Thyroid gland (tissue), 4 donors: Measurements from ENCODE around the gene TFRC. TPM values are rescaled to one million over a fixed set of nuclear protein-coding genes. Genes with fewer than 3 reads are reported as not detected.

ENCODE experiments used
- DNase-seq, 2 donors: peaks; one replicate each; pipeline ENCODE4 v3.0.0-alpha.2; 2019
- H3K27ac ChIP-seq, 3 donors: fragments of 200-600 bp; sonication (generic); 1 replicate in 2 of 3; 2 replicates in 1 of 3; pipeline ENCODE4 v1.5.1; 2016 to 2019; ENCODE audit warnings: mild to moderate bottlenecking in 1 of 3, moderate library complexity in 1 of 3
- H3K27me3 ChIP-seq: fragments of 200-600 bp; sonication (generic); one replicate; pipeline ENCODE4 v1.5.1; 2019
- H3K36me3 ChIP-seq, 2 donors: fragments of 200-600 bp; sonication (generic); one replicate each; pipeline ENCODE4 v1.5.1; 2016 to 2019
- H3K4me1 ChIP-seq, 2 donors: fragments of 200-600 bp; sonication (generic); one replicate each; pipeline ENCODE4 v1.5.1; 2017 to 2019
- H3K4me3 ChIP-seq, 3 donors: fragments of 200-600 bp; sonication (generic); replicated peaks in 1 of 3; 1 replicate in 2 of 3; 2 replicates in 1 of 3; pipeline ENCODE4 v1.5.1; 2016; ENCODE audit warnings: mild to moderate bottlenecking in 1 of 3
- H3K9me3 ChIP-seq: fragments of 200-600 bp; sonication (generic); one replicate; pipeline ENCODE4 v1.5.1; 2017
- CTCF ChIP-seq, 6 experiments: fragments of 200-600 bp in 3 of 6; fragments of 450-650 bp in 3 of 6; sonication (generic) in 3 of 6; IDR thresholded peaks; one replicate each; pipeline ENCODE4 v1.5.1; 2016 to 2019; ENCODE audit warnings: antibody characterized with exemption in 6 of 6, mild to moderate bottlenecking in 2 of 6, inconsistent platforms in 1 of 6, moderate library complexity in 1 of 6
- POLR2A ChIP-seq, 2 donors: fragments of 450-650 bp; IDR thresholded peaks; one replicate each; pipeline ENCODE4 v1.6.1; 2017; ENCODE audit warnings: antibody characterized with exemption in 2 of 2, mild to moderate bottlenecking in 2 of 2, moderate library complexity in 1 of 2
- WGBS, 2 donors: methylation state at CpG; one replicate each; pipeline ENCODE4 v1.1.5; 2017; 5-methylcytosine and 5-hydroxymethylcytosine counted together
- intact Hi-C: fragments of 100-400 bp; cut with DNase I; formaldehyde crosslinking; loops from one replicate; pipeline ENCODE4 v1.15.1; 2023
- total RNA-seq, 4 donors: library from RNA; depleted of rRNA; stranded (reverse); fragments of >200 nt; gene quantifications; one replicate each; pipeline ENCODE4 v1.2.3, GENCODE V29; 2016

The TFRC gene
- total RNA-seq, 4 donors from 2014 or later = 40.7 to 115 (median 69.8) TPM

- intact Hi-C loops = no loop called here
- peaks cover 62 to 67% of the 10 kb centered on the region in 2 donors for H3K36me3 ChIP-seq
- no peak for DNase-seq
- no peaks in the 10 kb centered on the region for H3K27me3 ChIP-seq
- no peaks in the 10 kb centered on the region for H3K4me1 ChIP-seq
- no peak overlapping the region for H3K4me3 ChIP-seq
- TF ChIP-seq POLR2A (IDR thresholded peaks at IDR 0.05) (no peak), CTCF (IDR thresholded peaks at IDR 0.05) (no peak)
- 77% methylated on average over 3 of the region's 3 CpGs for WGBS, 2 donors
- H3K27ac ChIP-seq = no peak overlapping the region
- no peaks in the 10 kb centered on the region for H3K9me3 ChIP-seq
Observed at GRCh38 chr3:196067439-196067838, 14.5 kb downstream of the TFRC start.

- intact Hi-C loops = no loop called here
- no peak overlapping the region for H3K27ac ChIP-seq
- no peak overlapping the region for H3K4me3 ChIP-seq
- no peaks in the 10 kb centered on the region for H3K4me1 ChIP-seq
- TF ChIP-seq CTCF (IDR thresholded peaks at IDR 0.05) = no peak
- TF ChIP-seq POLR2A (IDR thresholded peaks at IDR 0.05) = no peak
- WGBS, 2 donors = 96 to 97% methylated on average over 1 of the region's 1 CpG
- DNase-seq = no peak
- peaks cover 60 to 78% of the 10 kb centered on the region in 2 donors for H3K36me3 ChIP-seq
- H3K27me3 ChIP-seq = no peaks in the 10 kb centered on the region
- no peaks in the 10 kb centered on the region for H3K9me3 ChIP-seq
Observed at GRCh38 chr3:196063971-196064370, 17.9 kb downstream of the TFRC start.

GRCh38 chr3:196063456-196063855 lies 18.4 kb downstream of the TFRC start:
- Histone ChIP-seq H3K36me3 (peaks cover 60 to 81% of the 10 kb centered on the region in 2 donors), H3K27ac (no peak overlapping the region), H3K4me3 (no peak overlapping the region), H3K27me3 (no peaks in the 10 kb centered on the region), H3K4me1 (no peaks in the 10 kb centered on the region), H3K9me3 (no peaks in the 10 kb centered on the region)
- intact Hi-C loops = no loop called here
- no peak for DNase-seq
- TF ChIP-seq POLR2A (IDR thresholded peaks at IDR 0.05) (no peak), CTCF (IDR thresholded peaks at IDR 0.05) (no peak)
- WGBS, 2 donors = 91 to 93% methylated on average over 6 of the region's 6 CpGs

GRCh38 chr3:196063049-196063448 lies 18.8 kb downstream of the TFRC start:
- intact Hi-C loops = no loop called here
- Histone ChIP-seq H3K36me3 (peaks cover 62 to 83% of the 10 kb centered on the region in 2 donors), H3K9me3 (no peaks in the 10 kb centered on the region), H3K27ac (no peak overlapping the region), H3K27me3 (no peaks in the 10 kb centered on the region), H3K4me1 (no peaks in the 10 kb centered on the region), H3K4me3 (no peak overlapping the region)
- TF ChIP-seq POLR2A (IDR thresholded peaks at IDR 0.05) = no peak
- TF ChIP-seq CTCF (IDR thresholded peaks at IDR 0.05) = no peak
- DNase-seq = no peak

- Histone ChIP-seq H3K4me1 (no peaks in the 10 kb centered on the region), H3K36me3 (peaks cover 49 to 85% of the 10 kb centered on the region in 2 donors), H3K27ac (no peak overlapping the region), H3K4me3 (no peak overlapping the region), H3K9me3 (no peaks in the 10 kb centered on the region), H3K27me3 (no peaks in the 10 kb centered on the region)
- TF ChIP-seq CTCF (IDR thresholded peaks at IDR 0.05) (no peak), POLR2A (IDR thresholded peaks at IDR 0.05) (no peak)
- 95 to 98% methylated on average over 1 of the region's 1 CpG for WGBS, 2 donors
- intact Hi-C loops = no loop called here
- no peak for DNase-seq
Observed at GRCh38 chr3:196060834-196061233, 21.1 kb downstream of the TFRC start.
